ENCODE measurements around the gene MMS22L.

The MMS22L gene, protein sequence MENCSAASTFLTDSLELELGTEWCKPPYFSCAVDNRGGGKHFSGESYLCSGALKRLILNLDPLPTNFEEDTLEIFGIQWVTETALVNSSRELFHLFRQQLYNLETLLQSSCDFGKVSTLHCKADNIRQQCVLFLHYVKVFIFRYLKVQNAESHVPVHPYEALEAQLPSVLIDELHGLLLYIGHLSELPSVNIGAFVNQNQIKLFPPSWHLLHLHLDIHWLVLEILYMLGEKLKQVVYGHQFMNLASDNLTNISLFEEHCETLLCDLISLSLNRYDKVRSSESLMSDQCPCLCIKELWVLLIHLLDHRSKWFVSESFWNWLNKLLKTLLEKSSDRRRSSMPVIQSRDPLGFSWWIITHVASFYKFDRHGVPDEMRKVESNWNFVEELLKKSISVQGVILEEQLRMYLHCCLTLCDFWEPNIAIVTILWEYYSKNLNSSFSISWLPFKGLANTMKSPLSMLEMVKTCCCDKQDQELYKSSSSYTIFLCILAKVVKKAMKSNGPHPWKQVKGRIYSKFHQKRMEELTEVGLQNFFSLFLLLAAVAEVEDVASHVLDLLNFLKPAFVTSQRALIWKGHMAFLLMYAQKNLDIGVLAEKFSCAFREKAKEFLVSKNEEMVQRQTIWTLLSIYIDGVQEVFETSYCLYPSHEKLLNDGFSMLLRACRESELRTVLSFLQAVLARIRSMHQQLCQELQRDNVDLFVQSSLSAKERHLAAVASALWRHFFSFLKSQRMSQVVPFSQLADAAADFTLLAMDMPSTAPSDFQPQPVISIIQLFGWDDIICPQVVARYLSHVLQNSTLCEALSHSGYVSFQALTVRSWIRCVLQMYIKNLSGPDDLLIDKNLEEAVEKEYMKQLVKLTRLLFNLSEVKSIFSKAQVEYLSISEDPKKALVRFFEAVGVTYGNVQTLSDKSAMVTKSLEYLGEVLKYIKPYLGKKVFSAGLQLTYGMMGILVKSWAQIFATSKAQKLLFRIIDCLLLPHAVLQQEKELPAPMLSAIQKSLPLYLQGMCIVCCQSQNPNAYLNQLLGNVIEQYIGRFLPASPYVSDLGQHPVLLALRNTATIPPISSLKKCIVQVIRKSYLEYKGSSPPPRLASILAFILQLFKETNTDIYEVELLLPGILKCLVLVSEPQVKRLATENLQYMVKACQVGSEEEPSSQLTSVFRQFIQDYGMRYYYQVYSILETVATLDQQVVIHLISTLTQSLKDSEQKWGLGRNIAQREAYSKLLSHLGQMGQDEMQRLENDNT

DNA sequence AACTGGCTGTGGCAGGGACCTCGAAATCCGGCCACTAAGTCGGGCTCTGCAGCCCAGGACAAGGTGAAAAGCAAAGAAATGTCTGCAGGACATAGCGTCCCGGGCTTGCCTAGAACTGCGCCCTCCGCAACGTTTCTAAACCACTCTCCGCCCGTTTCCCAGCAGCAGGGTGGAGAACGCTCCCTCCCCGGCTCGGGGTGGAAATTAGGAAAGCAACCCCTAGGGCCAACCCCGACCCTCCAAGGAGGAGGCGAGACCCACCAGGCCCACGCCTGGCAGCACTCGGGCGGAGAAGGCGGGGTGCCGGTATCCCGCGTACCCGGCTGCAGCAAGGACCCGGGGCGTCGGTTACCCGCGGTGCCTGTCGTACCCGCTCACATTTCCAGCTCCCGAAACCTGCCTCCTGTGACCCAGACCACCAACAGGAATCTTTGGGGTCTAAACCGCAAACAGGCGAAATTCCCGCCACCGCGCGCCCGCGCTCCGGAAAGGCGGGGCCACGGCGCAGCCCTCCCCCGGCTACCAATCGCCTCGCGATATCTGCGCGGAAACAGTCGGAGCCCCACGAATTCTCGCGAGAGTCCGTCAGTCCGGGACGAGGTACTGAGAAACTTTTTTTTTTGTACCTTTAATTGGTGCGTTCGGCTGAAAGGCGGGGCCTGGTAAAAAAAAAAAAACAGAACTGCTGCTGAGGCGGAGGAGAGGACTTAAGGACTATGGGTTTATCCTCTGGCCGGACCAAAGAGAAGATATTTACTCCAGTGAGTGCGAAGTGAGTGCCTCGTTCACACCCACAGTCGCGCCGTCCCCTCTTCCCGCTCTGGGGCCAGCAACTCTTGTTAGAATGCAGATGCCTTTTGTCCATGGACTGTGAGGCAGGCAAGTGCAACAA is at the start of gene MMS22L:
TSS of gene MMS22L (minus strand) at position 491 of the 892 bp plus-strand sequence. CDS start 739 bp downstream, outside the sequence.
- DNase-seq (ENCODE audit: low spot score): peak; percentile 90

DNA sequence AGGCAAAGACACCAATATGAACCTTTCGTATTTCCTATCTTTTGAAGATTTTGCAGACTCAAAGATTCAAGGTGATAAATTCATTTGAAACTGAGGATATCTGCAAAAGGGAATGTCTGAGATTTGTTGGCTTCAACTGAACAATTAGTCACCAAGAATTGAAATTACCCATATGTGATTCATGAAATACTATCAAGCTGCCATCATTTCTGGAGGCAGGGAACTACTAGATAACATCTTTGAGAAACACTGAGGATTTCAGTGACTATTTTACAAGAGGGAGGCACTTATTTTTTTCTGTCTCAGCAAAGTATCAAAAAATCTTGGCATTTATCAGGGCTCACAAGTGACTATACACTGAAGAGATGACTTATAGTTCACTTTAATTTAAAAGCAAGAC is 39.8 kb upstream of the MMS22L start:
- peak; percentile 15 for DNase-seq (ENCODE audit: low spot score)

DNA sequence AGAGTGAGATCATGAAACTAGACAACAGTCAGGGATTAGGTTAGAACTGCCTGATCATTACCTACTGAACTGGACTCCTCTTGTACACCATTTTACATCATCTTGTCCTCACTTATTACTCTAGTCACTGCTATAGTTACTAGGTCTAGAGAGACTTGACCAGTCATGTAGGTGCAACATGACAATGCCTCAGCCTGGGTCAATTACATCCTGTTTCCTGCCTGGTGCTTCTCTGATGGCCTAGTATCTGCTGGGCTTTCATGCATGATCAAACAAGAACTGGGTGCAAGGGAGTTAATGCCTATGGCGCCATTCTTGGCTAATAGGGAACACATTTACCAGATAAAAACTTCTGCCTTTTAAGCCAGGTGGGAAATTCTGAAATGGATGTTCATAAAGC is 39.2 kb upstream of the MMS22L start:
- no peak for DNase-seq (ENCODE audit: low spot score)

DNA sequence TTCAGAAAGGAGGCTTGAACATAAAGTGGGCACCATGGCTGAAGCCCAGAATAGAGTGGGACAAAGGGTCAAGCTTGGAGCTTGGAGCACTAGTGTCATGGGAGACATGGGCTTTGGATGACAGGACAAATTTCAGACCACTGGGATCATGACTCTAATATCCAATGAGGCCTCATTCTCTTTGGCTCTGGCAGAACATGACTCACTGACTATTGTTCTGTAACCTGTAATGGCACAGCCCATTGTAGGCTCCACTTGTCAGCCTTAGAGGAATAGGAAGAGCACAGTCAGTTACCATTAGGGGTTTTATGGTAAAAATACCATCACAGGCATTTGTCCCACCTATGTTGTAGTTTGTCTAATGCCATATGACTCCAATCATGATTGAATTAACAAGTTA is 34.0 kb upstream of the MMS22L start:
- no peak for DNase-seq (ENCODE audit: low spot score)

DNA sequence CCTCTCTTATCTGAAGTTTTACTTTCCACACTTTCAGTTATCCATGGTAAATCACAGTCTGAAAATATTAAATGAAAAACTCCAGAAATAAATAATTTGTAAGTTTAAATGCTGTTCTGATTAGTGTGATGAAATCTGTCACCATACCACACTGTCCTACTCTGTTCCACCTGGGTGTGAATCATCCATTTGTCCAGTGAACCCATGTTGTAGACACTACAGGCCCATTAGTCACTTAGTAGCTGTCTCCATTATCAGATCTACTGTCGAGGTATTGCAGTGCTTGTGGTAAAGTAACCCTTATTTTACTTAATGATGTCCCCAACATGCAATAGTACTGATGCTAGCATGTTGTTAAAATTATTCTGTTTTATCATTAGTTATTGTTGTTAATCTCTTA is 29.2 kb upstream of the MMS22L start:
- DNase-seq (ENCODE audit: low spot score): no peak

DNA sequence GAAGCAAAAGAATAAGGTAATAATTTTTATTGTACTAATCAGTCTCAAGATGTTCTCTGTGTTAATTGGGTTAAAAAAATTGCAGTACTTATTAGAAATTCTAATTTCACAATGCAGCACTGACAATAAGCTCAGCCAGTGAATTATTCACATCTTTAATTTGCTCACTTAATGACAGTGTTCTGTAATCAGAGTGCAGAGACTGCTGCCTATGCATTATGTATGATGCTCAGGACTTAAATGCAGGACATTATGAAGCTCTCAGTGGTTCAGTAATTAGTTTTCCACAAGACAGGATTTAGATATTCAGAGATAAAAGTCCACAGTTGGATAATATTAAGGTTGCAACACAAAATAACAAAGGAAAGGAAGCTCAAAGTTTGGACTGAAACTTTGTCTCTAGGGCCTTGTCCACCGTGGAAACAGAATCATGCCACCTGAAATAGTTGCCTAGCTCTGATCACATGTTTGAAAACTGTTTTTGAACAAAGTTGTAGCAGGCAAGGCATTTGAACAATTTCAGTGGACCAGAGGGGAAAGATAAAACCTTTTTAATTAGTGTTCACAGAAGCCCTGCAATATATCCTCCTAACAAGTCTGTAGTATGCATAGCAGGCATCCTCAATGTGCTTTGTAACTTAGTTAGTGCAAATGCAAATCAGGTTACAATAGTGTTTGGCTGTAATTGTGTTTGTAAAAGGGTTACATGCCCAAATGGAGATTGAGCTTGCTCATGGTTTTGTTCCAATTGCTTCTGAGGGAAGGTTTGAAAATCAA is 23.7 kb upstream of the MMS22L start:
- no peak for DNase-seq (ENCODE audit: low spot score)

DNA sequence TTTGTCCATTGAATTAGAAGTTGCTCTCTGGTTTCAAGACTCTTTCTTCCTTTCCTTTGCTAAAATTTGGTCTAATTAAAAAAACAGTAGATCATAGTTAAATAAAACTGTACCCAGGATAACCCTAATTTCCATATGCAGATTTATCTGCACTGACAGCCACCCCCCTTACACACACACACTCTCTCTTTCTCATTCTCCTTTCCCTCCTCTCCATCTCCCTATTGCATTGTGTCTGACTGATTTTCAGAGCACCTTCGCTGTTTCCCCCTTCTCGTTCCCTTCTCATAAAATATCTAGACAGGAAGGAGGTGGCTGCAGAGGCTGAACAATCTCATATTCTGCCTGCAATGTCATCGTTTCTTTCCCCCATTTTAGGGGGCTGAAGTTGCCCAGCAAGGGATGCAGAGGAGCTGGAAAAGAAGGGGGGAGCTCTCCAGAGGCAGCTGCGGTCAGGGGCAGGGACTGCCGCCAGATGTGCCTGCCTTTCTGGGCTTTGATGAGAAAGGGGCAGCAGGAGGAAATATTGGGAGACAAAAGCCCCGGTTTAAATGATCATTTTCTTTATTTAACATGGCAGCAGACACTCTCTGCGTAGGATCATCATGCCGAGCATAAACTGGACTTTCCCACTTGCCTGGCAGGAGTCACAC is 22.5 kb upstream of the MMS22L start:
- DNase-seq (ENCODE audit: low spot score): peak; percentile 38

DNA sequence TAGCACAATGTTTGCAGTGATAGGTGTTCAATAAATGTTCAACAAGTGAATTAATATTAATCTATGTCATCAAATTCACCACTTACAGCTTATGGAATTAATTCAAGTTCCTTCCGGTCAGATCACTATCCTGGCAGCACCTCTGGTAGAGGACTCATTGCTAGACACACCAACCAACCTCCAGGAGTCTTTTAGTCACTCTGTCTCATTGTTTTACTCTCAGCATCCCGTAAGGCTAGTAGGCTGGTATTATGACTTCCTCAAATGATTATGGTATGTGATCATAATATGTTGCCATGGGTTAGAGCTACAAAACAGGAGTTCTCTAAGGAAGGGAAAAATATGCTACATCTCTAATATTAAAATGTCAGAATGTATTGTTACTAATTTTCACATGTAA is 21.7 kb upstream of the MMS22L start:
- no peak for DNase-seq (ENCODE audit: low spot score)

DNA sequence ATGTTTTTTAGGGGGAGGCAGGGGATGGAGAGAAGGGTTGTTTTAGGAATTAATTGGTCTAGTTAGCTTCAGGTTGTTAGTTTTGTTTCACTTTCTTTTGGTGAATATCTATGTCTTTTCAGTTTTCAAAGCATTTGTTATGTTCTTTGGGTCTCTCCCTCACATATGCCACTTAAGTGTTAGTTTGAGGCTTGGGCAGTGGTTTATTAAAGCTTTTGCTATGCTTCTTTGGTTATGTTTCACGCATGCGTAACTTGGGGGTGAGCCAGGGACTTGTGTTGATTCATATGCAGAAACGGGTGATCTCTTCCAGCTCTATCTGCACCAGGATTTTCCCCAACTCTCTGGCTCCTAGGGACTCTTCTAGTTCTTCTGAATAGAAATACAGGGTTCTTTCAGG is 11.4 kb upstream of the MMS22L start:
- no peak for DNase-seq (ENCODE audit: low spot score)

DNA sequence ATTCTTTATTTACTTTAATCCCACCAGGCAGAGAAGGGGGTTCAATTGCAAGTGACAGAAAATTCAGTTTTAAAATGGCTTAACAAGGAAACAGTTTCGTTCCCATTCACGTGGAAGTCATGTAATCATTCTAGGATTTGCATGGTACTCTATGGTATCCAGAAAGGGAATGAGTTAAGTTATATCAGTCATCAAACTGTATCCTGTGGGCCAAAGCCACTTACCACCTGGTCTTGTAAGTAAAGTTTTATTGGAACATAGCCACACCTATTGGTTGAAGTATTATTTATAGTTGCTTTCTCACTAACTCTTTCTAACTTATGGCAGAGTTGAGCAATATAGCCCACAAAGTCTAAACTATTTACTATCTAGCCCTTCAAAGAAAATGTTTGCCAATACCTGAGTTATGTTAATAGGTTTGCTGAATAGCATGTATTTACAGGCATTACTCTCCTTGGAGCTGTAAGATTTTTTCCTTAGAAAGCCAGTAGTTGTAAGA is 10.2 kb upstream of the MMS22L start:
- no peak for DNase-seq (ENCODE audit: low spot score)

DNA sequence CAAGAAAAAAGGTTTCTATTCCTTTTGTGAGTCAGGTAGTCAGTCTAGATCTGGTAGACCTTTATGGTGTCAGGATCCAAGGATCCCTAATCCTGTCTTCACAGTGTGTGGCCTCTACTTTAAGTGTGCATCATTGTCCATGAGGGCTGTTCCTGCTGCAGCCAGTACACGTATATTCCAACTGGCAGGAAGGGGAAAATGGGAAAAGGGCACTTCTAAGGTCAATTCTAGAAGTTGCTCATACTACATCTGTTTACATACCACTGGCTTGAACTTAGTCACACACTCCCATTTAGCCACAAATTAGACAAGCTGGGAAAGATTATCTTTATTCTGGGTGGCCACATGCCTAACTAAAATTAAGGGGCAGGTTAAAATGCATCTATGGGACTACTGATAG is 9.7 kb upstream of the MMS22L start:
- no peak for DNase-seq (ENCODE audit: low spot score)

DNA sequence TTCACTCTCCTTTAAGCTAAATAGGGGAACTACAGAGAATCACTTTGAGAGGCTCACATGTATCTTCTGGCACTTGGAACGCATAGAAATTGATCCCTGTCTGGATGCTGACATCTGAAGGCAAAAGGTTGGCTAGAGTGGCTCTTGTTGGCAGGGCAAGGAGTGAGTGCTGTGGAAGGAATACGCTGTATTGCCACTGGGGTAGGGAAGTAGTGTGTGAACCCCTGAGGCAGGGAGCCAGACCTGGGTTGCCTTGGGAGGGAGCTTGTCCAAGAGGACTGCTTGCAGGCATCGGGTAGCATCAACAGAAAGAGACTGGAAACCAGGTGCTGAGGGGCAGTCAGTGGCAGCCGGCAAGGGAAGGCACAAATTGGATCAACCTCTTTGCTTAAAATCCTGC is 8.9 kb upstream of the MMS22L start:
- no peak for DNase-seq (ENCODE audit: low spot score)

DNA sequence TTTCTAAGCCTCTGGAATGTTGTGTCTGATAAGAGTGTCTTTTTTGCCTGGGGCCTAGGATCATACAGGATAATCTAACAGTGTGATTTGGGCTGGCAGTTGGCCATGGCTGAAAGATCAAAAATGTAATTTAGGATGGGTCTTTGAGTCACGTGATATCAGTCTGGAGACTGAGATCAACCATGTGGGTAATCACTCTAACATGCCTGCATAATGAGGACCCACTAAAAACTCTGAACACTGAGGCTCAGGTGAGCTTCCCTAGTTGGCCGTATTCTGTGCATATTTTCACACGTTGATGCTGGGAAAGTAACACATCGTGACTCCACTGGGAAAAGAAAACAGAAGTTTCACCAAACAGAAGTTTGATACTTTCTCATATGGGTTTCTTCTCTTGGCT is 6.3 kb upstream of the MMS22L start:
- DNase-seq (ENCODE audit: low spot score): no peak

DNA sequence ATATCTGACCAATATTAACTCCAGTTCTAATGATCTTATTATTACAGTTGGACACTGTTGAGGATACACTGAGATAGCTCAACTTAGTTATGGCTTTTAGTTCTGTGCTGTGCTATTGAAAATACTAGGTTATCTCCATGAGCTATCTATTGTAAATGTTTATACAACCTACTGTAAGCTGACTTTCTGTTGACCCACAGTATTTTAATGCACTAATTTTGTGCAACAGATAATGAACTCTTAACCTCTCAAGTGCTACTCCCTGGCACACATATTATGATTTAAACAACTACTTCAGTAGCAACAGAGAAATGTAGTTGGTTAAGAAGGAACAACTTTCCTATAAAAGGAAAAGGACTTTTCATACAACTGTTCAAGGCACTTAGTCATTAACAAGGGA is 5.2 kb upstream of the MMS22L start:
- DNase-seq (ENCODE audit: low spot score): no peak

DNA sequence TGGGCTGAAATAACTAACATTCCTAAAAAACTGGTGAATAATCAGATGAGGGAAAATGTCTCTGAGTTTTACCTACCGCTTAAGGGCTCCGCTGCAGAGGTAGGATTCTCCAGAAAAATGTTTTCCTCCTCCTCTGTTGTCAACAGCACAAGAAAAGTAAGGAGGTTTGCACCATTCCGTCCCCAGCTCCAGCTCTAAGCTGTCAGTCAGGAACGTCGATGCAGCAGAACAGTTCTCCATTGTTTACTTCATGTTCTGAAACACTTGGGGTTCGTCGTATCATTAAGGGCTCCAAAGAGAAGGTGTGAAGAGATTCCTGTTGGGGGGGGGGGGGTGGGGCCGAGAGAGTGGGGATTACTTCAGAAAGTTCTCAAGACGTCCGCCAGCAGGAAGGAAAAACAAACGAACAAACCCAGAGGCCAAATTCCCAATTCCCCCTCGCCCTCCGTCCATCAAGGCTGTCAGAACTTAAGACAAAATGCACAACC is 734 bp downstream of the MMS22L start:
- DNase-seq (ENCODE audit: low spot score): no peak

DNA sequence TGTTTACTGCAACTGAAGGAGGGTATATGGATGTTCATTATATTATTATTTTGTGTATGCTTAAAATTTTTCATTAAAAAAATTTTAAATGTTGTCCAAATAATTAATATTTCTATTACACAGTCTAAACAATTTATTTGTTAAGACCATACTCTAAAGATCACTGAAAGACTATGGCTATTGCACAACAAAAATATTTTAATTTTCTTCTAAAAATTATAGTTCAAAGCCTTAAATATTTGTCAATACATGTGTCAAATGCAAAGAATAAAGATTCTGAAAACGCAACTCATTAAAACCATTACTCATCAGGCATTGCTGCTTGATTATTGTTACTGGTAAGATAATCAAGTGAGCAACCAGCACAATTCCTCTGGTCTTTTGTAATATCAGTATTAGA is 2.2 kb downstream of the MMS22L start:
- no peak for DNase-seq (ENCODE audit: low spot score)

DNA sequence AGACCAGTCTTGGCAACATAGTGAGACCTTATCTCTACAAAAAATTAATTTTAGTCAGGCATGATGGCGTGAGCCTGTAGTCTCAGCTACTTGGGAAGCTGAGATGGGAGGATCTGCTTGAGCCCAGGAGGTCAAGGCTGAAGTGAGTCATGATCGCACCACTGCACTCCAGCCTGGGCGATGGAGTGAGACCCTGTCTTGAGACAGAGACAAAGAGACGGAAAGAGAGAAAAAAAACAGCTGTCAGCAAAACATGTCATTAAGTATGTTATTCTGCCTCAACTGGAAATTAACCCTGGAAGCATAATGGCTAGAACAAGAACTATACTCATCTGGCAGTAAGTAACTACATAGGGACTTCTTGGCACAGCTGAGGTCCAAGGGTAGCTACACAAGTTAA is 7.2 kb downstream of the MMS22L start:
- DNase-seq (ENCODE audit: low spot score): no peak

DNA sequence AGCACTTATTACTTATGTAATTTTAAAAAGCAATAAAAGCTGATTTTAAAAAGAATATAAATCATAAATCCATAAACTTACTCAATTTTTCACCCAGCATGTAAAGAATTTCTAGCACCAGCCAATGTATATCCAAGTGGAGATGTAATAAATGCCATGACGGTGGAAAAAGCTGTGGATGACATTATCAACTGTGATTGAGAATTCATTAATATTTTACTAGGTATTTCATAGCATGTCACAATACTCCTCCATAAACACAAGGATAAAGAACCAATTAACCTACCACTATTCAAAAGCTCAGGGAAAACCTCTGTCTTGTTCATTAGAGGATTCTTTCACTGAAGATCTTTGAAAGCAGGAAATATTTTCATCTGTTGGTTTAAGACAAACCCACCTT is 13.2 kb downstream of the MMS22L start:
- DNase-seq (ENCODE audit: low spot score): no peak

DNA sequence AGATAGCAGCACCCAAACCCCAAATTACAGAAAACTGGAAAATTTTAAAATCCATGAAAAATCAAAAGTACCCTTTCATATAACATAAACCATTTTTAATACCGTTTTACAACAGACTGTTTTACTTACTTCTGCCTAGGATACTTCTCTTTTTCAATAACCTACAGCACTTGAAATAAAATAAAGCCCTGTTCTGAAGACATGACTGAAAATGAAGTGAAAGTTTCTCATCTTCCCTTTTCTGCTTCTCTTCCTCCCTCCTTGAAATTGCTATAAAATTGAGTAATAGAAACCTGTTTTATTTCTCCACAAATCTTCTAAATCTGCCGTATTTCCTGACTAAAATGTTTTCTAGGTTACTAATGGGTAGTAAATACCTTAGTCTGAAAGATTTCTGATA is 20.3 kb downstream of the MMS22L start:
- DNase-seq (ENCODE audit: low spot score): no peak

DNA sequence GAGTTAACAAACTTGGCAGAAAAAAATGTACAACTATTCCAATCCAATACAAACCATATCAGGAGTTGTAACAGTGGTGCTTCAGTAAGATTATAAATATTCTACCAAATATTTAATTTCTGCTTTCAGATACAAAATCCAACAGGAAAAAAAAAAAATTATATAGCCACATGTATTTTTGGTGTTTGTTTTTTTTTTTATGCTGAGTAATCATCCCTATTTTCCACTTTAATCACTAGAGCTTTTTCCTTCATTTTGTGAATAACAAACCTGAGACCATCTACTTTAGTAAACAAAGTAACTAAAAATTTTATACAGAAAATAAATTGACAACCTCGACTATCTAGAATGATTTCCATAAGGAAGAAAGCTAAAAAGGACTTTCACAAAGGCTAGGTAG is 36.2 kb downstream of the MMS22L start:
- DNase-seq (ENCODE audit: low spot score): no peak
